LNCAP (cell line): Measurements from ENCODE around the gene JAKMIP1.

Source experiments
- TF ChIP-seq, protein P1 (sequence below): fragments of 450-650 bp; IDR thresholded peaks from 2 replicates; pipeline ENCODE4 v1.5.1; 2017; ENCODE audit warnings: mild to moderate bottlenecking

Gene JAKMIP1

DNA sequence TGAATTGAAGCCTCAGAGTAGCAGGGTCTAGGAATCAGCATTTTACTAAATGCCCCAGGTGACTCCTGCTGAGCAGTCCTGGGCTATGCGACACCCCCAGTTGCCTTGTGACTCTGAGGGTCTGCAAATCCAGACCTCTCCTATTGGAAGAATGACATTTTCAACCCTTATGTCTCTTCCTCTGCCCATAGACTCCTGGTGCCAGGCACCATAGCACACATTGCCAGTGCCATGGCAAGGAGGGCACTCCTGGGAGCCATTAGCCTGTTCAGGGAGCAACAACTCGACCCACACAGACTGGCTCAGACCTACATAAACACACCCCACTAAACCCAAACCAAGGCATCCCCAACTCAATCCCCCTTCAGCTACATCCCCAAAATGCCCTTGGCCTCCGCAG, 3.7 kb upstream of the JAKMIP1 start:
- TF ChIP-seq, protein P1, sequence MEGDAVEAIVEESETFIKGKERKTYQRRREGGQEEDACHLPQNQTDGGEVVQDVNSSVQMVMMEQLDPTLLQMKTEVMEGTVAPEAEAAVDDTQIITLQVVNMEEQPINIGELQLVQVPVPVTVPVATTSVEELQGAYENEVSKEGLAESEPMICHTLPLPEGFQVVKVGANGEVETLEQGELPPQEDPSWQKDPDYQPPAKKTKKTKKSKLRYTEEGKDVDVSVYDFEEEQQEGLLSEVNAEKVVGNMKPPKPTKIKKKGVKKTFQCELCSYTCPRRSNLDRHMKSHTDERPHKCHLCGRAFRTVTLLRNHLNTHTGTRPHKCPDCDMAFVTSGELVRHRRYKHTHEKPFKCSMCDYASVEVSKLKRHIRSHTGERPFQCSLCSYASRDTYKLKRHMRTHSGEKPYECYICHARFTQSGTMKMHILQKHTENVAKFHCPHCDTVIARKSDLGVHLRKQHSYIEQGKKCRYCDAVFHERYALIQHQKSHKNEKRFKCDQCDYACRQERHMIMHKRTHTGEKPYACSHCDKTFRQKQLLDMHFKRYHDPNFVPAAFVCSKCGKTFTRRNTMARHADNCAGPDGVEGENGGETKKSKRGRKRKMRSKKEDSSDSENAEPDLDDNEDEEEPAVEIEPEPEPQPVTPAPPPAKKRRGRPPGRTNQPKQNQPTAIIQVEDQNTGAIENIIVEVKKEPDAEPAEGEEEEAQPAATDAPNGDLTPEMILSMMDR: no peak

GRCh38 chr4:6201580-6202091, 1.3 kb upstream of the JAKMIP1 start:
- TF ChIP-seq, protein P1: no peak

DNA sequence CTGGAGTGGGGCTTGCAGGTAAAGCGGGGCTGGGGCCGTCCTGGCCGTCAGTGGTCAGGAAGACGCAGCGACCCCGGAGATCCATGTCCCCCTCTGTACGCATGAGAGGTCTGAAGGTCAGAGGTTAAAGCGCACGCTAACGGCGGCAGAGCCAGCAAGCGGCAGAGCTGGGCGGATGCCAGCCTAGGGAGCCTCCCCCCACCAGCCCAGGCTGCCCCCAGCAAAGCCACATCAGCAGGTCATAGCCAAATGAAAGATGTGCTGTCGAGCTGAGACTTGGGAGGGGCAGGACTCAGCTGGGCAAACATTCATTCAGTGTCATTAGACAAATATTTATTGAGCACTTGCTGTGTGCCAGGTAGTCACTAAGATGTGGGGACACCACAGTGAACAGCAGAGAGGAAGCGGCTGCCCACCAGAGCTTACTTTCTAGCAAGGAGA, 593 bp upstream of the JAKMIP1 start:
- TF ChIP-seq, protein P1: no peak

DNA sequence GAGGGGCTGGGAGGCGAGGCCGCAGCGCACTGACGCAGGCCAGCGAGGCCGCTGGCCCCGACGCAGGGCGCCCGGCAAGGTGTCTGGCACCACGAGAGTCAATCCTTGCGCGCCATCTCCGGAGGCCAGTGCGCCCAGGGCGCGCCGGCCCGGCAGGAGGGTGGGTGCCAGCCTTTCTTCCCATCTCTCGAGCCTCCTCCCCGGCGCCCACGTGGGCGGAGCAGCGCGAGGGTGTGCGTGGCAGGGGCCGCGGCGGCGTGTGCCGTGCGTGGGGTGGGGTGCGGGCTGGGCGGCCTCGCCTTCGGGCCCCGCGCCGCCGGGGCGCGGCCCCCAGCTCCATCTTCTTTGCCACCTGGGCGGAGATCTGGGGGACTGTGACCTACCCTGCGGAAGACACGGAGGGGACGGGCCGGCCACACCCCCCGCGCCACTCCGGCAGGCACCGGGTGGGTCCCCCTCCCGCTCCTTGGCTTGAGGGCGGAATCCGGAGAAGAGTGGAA, 877 bp downstream of the JAKMIP1 start:
- TF ChIP-seq, protein P1: no peak

GRCh38 chr4:6198768-6199421, 1.5 kb downstream of the JAKMIP1 start:
- TF ChIP-seq, protein P1: no peak

DNA sequence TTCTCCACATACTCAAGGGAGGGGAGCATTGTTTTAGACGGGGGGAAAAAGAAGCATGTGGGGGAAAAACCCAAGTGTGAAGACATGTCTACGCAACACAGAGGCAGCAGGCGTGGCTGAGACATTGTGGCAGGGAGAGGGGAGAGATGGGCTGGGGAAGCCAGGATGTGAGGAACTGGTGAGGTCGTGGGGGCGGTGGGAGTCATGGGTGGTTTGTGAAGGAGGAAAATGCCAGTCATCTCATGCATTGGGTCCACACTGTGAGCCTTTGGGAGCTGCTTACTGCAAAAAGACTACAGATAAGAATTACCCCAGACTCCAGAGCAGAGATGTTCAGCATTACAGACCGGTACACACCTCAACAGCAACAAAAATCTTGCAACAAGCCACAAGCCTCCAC, 2.1 kb downstream of the JAKMIP1 start:
- TF ChIP-seq, protein P1: no peak

DNA sequence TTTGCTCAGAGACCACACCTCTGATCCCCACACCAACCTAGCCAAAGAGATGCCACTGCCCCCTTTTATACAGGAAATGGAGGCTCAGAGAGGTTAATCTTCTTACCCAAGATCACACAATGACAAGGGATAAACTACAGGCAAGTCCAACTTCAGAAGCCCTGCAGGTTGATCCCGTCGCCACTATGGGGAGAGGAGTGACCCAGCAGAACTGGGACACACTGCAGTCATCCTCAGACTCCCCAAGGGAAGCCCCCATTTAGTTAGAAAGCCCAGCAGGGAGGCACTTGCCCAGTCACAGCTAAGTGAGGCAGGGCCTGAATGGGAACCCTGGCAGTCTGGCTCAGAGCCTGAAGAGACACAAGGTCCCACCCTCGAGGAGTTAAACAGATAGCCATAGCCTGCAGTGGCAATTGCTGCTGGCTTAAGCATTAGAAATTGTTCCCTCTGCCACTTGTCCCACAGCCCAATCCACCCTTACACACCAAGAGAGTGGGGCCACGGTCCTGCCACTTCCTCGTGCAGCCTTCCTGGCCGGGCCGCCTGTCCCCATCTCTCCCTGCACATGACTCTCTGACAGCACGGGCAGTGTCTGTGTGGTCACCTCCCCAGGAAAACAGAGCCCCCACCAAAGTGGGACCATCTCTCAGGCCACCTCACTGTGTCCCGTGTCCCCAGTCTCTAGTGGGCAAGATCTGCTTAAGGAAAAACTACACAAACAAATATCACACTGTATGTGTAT, 2.7 kb downstream of the JAKMIP1 start:
- TF ChIP-seq, protein P1: no peak
